CD4-positive, alpha-beta T cell treated with Interleukin-15 for 1 hour (primary cell): ENCODE results near the gene DNAH3.
"Not testable (repeated sequence)": the region's sequence is repeated elsewhere in the genome, so short reads cannot be mapped to it uniquely, and the experiment has no call there.

Experiments used
- DNase-seq: peaks from one replicate; pipeline ENCODE4 v3.0.0-alpha.2; 2020

The DNAH3 gene

DNA sequence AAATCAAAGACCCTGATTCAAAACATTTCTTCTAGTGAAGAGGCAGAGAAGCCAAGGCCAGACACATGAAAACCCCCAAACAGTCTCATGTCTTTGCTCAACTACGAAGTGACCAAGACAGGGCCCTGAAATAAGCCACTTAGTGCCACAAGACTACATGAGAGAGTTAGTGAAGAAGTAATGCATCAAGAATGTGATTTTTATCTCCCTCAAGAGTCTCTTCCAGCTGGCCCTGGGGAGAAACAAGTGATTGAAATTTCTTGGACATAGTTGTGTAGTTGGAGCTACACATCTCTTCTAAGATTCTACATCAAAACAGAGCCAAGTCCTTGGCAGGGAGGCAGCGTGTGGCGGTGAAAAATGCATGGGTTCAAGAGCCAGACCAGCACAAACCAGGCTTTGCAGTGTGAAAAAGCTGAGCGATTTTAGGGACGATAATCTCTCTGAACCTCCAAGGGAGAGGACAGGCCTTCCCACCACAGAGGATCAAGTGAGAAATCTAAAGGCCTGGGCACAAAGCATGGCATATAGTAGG is 219.5 kb downstream of the DNAH3 start:
- DNase-seq, result no peak

DNA sequence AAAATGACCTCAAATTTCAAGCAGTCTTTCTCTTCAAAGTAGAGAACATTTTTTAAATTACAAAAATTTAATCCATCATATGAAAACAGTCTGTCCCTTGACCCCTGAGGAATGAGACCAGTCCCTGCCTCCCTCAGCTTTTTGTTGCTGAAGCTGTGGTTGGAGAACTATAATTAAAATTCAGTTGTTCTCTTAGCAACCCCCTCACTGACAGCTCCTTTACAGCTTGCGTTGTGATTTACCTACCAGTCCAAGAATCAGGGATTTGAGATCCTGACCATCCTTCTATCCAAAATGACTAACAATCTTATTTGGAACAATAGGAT is 220.3 kb downstream of the DNAH3 start:
- no peak for DNase-seq

DNA sequence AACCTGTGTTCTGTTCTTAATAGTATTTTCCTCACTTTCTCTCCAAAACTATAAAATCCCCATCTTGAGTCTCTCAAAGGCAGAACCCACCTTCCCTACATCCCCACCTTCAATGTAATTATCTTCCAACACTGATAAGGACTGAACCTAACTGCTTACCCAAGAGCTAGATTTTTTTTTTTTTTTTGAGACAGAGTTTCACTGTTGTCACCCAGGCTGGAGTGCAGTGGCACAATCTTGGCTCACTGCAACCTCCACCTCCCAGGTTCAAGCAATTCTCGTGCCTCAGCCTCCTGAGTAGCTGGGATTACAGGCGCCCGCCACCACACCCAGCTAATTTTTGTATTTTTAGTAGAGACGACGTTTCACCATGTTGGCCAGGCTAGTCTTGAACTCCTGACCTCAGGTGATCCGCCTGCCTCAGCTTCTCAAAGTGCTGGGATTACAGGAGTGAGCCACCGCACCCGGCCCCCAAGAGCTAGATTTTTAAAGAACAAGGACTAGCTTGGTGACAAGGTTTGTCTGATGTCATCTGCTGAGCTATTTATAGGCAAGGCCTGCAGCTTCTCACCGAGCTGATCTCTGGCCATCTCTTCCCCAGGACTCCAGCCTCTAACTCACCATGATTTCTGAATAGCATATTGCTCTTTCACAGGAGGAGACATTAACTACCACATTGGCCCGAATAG is 220.8 kb downstream of the DNAH3 start:
- DNase-seq, result not testable (repeated sequence)

DNA sequence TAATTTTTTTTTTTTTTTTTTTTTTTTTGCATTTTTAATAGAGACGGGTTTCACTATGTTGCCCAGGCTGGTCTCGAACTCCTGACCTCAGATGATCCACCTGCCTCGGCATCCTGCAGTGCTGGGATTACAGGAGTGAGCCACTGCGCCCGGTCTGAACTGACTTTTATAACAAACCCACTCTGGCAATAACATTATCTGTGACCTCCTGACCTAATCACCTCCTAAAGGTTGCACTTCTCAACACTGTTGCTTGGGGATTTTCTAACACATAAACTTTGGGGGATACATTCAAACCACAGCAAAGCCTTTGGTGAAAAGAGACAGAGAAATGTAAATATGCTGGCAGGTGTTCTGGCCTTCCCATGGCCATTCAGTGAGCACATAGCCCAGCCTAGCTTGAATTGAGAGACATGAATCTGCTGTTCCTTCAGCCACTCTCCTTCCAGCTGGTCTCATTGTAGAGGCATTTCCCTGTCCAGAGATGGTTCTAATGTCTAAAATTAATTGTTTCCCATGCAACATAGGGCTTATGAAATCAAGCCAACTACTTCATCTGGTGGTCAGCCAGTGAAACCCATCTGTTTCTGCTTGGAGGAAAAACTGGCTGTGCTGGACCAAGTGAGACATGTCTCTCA is 221.8 kb downstream of the DNAH3 start:
- DNase-seq, result no peak

DNA sequence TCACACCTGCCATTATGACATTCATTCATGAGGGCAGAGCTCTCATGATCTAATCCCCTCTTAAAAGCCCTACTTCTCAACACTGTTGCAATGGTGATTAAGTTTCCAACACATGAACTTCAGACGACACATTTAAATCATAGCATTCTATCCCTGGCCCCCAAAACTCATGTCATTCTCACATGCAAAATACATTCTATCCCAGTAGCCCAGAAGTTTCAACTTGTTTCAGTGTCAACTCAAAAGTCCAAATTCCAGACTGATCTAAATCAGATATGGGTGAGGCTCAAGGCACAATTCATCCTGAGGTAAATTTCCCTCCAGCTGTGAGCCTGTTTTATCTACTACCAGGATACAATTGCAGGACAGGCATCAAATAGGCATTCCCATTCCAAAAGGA is 224.9 kb downstream of the DNAH3 start:
- no peak for DNase-seq

DNA sequence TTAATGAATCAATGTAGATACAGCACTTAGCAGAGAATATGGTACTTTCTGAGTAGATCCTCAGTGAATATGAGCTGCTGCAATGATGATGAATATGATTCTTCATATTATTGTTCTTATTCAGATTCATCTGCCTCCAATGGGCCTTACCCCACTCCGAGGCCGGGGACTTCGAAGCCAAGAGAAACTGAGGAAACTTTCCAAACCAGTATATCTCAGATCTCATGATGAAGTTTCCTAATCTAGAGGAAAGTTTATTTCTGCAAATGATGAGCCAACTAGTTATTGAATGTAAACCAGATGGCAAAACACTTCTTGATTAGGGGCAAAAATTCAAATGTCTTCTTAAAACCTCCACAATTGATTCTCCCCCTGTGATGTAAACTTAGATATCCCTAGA is 226.8 kb downstream of the DNAH3 start:
- DNase-seq, result no peak

DNA sequence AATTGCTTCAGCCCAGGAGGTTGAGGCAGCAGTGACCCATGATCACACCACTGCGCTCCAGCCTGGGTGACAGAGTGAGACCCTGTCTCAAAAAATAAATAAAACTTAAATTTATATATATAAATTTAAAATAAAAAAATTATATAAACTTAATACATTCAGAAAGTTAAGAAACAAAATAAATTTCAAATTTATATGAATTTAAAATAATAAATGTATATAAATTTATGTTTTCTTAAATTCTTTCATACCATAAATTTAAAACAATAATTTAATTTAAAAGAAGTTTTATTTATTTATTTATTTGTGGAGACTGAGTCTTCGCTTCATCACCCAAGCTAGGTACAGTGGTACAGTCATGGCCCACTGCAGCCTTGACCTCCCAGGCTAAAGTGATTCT is 229.8 kb downstream of the DNAH3 start:
- no peak for DNase-seq

DNA sequence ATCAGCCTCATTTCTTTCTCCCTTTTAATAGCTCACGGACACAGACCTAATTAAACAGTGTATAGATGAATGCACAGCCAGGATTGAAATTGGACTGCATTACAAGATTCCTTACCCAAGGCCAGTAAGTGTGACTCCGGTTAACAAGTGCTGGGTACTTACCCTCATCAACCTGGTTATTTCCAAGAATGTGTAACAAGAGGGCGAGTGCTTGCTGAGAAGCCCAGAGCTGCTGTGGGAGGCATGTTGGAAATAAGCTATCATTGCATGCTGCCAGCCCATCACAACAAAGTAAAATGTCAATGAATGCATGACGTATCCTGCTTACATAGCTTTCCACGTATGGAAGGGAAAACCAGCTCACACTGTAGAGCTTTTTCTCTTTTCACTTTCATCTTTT is 230.6 kb downstream of the DNAH3 start:
- no peak for DNase-seq

DNA sequence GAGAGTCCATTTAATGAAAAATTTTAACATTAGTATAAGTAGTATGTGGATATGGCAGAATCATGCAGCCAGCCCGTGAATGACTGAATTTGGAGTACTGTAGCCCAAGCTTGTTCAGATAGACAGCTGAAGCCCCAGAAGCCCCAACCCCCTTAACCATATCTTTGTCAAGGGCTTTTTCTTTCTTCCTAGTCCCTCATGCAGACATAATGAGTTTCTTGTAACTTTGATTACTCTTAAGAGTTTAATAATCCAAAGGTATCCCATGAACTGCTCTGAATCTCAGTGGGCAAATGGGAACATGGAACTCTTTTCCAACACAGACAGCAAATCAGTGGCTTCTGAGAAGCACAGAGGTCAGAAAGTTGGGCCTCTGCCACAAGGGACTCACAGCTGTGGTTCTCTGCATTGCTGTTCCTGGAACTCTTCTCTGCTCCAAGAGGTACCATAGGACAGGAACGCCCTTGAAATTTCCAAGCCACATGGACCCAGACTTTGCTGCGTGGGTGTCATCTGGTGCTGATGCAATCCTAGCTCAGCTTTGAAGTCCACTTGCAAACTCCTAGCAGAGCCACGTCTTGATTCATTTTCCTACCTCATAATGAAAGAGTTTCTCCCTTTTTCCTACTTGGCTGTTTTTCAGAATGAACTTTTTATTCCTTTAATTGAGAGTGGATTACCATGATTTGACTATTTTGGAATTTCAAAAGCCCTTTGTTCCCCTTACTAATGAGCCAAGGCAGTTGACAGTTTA is 232.0 kb downstream of the DNAH3 start:
- DNase-seq, result no peak

DNA sequence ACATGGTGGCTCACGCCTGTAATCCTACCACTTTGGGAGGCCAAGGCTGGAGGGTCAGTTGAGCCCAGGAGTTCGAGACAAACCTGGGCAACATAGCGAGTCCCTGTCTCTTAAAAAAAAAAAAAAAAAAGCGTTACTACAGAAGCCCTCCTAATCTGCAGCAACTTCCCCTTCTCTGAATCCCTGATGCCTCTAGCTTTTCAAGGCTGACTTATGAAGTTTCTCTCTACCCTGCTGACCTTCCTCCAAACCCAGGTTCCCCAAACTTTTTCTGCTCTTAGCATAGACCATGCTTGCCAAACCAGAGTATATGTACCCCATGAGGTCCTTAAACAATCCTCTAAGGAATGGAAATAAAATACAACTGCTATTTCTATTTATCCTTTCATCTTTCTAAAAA is 233.7 kb downstream of the DNAH3 start:
- DNase-seq, result no peak

DNA sequence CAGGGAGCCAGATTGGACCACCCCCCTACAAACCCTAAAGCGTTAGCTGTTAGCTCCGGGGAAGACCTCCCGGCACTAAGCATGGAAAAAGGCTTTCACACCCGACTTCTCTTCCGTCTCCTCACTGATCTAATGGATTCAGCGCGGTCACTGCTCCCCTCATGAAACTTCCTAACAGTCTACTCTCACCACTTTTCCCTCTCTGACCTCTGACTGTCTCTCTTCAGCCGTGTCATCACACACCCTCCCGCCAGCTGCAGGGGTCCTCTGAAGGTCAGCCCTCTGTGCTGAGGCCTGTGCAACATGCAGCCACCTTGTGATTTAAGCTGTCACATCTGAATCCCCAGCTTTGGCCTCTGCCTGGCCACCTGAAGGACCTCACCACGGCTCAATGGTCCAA is 234.4 kb downstream of the DNAH3 start:
- no peak for DNase-seq

DNA sequence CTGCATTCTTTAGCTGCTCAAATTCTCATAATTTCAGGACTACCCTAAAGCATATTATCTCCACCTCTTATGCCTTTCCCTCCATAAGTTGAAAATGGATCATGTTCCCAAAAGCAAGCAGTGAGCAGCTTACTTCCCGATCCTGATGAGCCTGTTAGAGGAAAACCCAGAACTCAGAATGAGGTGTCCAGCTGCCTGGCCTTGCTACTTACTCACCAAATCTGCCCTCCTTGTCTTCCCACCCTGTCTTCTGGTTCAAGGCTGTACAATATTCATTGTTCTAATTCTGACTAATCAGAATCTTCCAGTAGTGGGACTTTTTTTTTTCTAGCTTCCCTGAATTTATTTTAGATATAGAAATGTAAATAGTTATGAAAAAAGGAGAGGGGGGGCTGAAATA is 239.3 kb downstream of the DNAH3 start:
- DNase-seq, result no peak

DNA sequence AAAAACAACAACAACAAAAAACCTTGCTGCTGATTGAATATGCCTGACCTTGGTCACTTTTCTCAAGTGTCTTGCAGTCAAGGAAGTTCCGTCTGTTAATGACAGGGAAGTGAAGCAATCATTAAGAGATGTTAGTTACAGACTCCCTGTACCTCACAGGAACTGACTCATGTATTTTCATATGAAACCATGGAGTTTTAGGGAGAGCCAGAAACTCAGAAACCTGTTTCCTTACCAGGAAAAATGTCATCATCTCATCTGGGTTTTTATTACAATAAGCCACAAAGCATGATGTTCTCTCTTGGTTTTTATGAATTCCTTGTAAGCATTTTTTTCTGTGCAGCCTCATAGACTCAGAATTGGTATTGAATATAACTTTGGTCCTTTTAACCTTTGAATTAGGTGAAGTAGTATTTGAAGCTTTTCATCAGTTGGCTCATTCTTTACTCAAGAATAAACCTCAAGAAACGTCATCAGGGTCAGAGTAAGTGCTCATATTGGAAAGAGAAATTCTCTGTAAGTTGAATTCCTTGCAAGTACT is 239.8 kb downstream of the DNAH3 start:
- no peak for DNase-seq

DNA sequence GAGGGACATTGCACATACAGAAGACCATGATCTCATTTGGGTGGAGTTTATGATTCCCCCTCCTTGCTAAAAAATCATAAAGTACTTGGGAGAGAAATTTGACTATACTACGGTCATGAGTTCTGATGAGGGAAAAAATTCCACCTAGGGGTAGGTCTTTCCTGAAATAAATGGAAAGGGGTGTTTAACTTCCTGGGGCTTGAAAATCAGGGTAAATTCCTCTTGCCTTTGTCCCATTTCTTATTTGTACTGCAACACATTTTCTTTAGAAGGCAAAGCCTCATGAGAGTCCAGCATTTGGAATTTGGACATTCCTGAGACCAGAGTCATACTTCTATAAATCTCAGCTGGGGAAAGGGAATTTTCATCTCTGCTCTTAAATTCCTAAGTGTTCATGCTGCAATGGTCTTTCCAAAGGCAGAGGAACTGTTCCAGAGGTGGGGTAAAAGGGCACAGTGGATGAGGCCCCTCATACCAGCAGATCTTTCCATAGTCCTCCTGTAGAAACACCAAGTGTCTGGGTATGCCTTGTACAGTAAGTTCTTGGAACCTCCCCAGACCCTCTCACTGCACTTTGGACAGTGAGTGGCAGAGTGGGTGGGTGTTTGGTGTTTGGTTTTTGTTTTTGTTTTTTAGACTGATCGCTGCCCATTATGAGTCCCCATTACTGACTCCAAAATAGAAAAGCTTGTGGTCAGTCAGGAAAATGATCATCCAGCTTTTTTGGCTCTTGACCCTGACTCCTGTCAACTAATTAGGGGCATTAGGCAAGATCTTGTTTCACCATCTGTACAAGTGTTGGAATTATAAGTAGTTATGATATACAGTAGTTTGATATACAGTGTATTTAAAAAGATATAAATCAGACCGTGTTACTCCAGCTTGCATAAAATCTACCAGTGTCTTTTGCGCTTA is 244.0 kb downstream of the DNAH3 start:
- DNase-seq, result no peak

DNA sequence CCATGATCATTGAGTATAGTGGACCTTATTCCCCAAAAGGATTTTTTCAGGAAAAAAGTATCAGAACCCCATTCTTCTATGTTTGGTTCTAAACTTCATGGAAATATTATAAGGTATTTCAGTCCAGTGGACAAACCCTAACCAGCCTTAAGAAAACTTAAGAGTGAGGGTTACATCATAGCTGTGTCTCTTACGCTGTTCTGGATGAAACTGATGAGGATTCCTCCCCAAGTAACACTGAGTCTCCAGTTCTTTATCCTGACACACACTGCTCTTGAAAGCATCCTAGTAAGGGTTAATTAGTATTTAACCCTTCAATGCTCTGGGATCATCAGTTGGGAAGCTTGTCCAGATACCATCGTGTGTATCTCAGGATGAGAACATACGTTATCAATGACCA is 245.1 kb downstream of the DNAH3 start:
- DNase-seq, result no peak

DNA sequence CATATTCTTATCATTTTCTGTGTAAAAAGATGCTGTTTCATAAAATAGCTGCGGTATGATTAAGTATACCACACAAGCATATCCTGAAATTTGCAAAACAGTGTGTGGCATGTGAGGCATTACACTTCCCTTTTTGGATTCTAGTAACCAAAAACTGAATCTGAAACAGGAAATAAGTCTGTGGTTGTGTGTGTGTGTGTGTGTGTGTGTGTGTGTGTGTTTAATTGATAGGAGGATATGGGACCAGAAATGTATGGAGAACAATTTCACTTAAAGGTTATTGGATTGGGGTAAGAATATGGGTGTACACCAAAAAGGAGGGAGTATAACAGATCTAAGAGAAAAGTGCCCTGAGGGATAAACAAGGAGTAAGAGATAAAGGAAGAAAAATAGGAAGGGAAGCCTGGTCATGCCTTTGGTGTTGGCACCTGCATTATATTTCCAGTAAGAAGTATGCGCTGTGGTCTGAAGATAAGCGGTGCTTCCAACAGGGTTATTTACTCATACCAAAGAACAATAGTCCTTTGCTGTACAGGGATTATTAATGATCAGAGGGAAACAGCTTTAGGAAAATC is 246.1 kb downstream of the DNAH3 start:
- peak; percentile 37 for DNase-seq

DNA sequence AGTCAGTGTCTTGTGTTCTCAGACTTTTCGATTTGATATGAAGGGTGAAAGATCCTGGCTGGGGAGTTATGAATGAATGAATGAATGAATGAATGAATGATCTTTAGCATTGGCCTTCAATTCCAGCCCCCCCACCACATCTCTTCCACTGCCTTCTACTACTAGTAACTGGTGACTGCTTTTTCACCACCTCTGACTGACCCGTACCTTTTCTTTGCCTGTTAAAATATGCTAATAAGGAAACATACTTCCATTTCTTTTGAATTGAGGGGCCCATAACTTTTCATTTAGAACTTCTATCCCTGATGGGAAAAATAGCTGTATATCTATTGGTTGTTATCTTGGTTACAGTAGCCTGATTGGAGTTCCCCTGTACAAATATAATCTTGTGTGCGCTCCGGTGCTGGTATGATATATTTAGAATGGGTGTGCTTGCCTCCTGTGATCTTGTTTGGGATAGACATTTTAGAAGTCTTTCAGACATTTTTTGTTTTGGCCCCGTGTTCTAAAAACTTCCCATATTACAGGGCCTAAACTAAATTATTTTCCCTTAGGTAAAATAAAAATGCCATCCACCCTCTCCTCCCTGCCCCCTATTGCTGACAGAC is 246.6 kb downstream of the DNAH3 start:
- DNase-seq, result no peak

DNA sequence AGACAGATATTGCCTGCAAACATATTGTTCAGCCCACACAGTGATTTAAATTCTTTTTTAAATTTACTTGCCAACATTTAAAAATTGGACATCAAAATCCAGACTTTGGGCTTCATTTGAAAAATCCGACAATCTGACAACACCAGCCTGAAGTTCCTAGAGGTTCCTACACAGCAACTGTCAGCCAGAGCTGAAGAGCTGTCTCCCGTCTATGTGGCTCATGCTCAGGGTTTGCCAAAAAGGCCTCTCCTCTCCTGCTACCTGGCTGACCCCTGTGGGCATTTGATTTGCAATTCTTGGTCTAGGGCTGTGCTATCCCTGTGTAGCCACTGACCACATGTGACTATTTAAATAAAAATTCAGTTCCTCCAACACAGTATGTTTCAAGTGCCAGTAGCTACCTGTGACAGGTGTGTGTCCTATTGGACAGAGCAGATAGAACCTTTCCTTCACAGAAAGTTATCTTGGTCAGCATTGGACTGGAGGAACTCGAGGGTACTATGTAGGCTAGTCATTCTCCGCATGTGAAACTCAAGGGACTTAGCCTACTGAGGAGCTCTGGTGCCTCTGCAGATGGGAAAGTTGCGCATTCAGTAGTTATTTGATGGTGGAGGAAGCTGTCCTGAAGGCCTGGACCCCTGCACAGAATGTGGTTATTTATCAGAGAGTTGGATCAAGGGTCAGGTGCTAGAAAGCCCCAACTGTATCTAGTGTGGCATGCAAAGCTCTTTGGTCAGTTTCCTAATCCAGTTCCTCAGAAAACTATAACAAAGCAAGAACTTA is 247.3 kb downstream of the DNAH3 start:
- no peak for DNase-seq

DNA sequence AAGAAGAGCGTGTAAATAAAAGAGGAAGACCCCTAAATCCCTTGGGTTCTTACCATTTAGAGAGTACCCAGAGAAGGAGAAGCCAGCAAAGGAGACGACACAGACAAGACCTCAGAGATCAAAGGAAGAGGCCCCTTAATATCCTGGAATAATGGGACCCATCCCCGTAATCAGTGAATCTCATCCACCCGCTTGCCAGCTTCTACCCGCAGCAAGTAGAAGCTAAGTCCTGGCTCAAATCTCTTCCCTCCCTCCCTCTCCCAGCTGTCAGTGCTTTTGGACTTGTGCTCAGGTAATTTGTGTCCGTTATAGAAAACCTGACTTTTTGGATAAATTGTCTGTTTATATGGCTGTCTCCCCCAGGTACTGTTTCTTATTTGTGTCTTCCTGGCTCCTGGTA is 248.2 kb downstream of the DNAH3 start:
- no peak for DNase-seq

DNA sequence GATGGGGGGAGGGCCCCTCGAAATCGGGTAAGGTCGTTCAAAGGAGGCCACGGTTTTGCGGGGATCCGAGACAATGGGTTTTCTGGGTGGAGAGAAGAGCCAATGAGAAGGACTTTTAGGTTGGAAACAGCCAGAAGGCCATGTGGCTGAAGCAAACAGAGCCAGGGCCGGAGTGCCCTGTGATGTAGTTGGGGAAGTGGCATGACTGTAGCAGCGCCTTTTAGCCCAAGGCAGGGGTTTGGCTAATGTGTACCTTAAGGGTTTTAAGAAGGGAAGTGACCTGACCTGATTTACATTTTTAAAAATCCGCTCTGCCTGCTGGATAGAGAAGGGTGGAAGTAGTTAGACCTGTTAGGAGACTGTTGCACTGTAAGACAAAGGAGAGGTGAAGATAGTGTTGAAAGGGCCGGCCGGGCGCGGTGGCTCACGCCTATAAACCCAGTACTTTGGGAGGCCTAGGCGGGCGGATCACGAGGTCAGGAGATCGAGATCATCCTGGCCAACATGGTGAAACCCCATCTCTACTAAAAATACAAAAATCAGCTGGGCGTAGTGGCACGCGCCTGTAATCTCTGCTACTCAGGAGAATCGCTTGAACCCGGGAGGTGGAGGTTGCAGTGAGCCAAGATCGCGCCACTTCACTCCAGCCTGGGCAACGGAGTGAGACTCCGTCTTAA is 249.1 kb downstream of the DNAH3 start:
- DNase-seq, result peak; percentile 63

DNA sequence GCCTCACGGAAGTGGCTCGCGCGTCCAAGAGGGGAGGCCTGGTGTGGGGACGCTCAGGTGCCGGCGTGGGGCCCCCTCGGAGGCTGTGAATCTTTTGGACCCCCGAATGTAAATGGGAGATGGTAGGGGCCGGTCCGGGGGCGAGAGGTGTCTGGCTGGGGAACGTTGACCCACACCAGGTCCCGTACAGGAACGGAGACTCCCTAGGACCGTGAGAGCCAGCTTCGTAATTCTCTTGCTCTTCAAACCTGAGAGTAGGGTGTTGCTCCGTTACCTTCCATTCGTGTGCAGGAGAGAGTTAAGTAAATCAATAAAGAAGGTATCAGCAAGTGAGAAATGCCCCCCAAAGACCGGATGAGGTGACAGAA is 249.6 kb downstream of the DNAH3 start:
- no peak for DNase-seq
